ENCODE data around the gene PCDH12.

Gene PCDH12

GRCh38 chr5:141966275-141966962 lies 8.4 kb upstream of the PCDH12 start:
- DNase-seq (ENCODE audit: low spot score) = no peak

GRCh38 chr5:141965071-141965470 lies 7.1 kb upstream of the PCDH12 start:
- DNase-seq (ENCODE audit: low spot score) = no peak

- DNase-seq (ENCODE audit: low spot score) = no peak
Measured at GRCh38 chr5:141963701-141964100, 5.7 kb upstream of the PCDH12 start.

- DNase-seq (ENCODE audit: low spot score) = no peak
Measured at GRCh38 chr5:141961466-141961865, 3.5 kb upstream of the PCDH12 start.

- peak; percentile 85 for DNase-seq (ENCODE audit: low spot score)
Measured at GRCh38 chr5:141960449-141961323, 2.7 kb upstream of the PCDH12 start.

- peak; percentile 50 for DNase-seq (ENCODE audit: low spot score)
Measured at GRCh38 chr5:141960018-141960417, 2.0 kb upstream of the PCDH12 start.

- DNase-seq (ENCODE audit: low spot score) = no peak
Measured at GRCh38 chr5:141958546-141959172, 657 bp upstream of the PCDH12 start.

- no peak for DNase-seq (ENCODE audit: low spot score)
Measured at GRCh38 chr5:141957367-141957996, 520 bp downstream of the PCDH12 start.

- DNase-seq (ENCODE audit: low spot score) = no peak
Measured at GRCh38 chr5:141954194-141954593, 3.8 kb downstream of the PCDH12 start.

- DNase-seq (ENCODE audit: low spot score) = no peak
Measured at GRCh38 chr5:141952020-141952419, 6.0 kb downstream of the PCDH12 start.

- peak; percentile 72 for DNase-seq (ENCODE audit: low spot score)
Measured at GRCh38 chr5:141951332-141951781, 6.6 kb downstream of the PCDH12 start.

GRCh38 chr5:141950207-141951005 lies 7.6 kb downstream of the PCDH12 start:
- no peak for DNase-seq (ENCODE audit: low spot score)

GRCh38 chr5:141949511-141949910 lies 8.5 kb downstream of the PCDH12 start:
- no peak for DNase-seq (ENCODE audit: low spot score)

GRCh38 chr5:141948812-141949211 lies 9.2 kb downstream of the PCDH12 start:
- no peak for DNase-seq (ENCODE audit: low spot score)

- DNase-seq (ENCODE audit: low spot score) = no peak
Measured at GRCh38 chr5:141947316-141947715, 10.7 kb downstream of the PCDH12 start.

- DNase-seq (ENCODE audit: low spot score) = no peak
Measured at GRCh38 chr5:141945511-141946051, 12.4 kb downstream of the PCDH12 start.

GRCh38 chr5:141944076-141944475 lies 13.9 kb downstream of the PCDH12 start:
- no peak for DNase-seq (ENCODE audit: low spot score)

GRCh38 chr5:141942185-141942857 lies 15.7 kb downstream of the PCDH12 start:
- DNase-seq (ENCODE audit: low spot score) = no peak

GRCh38 chr5:141941779-141942178 lies 16.2 kb downstream of the PCDH12 start:
- DNase-seq (ENCODE audit: low spot score) = no peak

- DNase-seq (ENCODE audit: low spot score) = no peak
Measured at GRCh38 chr5:141941307-141941706, 16.7 kb downstream of the PCDH12 start.

Data from D341Med (cell line).